K562 (cell line): Measurements from ENCODE around the gene MLLT3. TPM values are rescaled to one million over a fixed set of nuclear protein-coding genes. Genes with fewer than 3 reads are reported as not detected.

ENCODE experiments used
- CREB3 ChIP-seq: fragments of 450-650 bp; conservative IDR thresholded peaks from 2 replicates; pipeline ENCODE4 v1.6.1; 2016; ENCODE audit warnings: missing genetic modification characterization, low read depth, mild to moderate bottlenecking, missing compliant biosample characterization, moderate library complexity
- DIDO1 ChIP-seq: fragments of 450-650 bp; IDR thresholded peaks from 2 replicates; pipeline ENCODE4 v1.6.1; 2016; ENCODE audit warnings: low read depth, missing biosample characterization, missing genetic modification characterization
- RREB1 ChIP-seq: fragments of 250-450 bp; sonication (Bioruptor Pico); IDR thresholded peaks from 2 replicates; pipeline ENCODE4 v1.4.0; 2020
- polyA plus RNA-seq, 8 experiments: library from polyadenylated mRNA; depleted of rRNA in 4 of 8; stranded (reverse) in 5 of 8; unstranded in 3 of 8; fragments of >200 nt; fragmentation: Nextera tagmentation in 2 of 8; fragmentation: Illumina TruSeq in 1 of 8; extraction: Ambion mirVana in 2 of 8; extraction: Trizol in 1 of 8; gene quantifications; 2 replicates each; pipeline versions ENCODE4 v1.2.1 to v1.2.3, GENCODE V29; 2011 to 2014; ENCODE audit warnings: inconsistent platforms in 1 of 8, missing spikeins in 1 of 8
- total RNA-seq, 7 experiments: library from RNA; depleted of rRNA in 6 of 7; stranded (reverse); fragments of >200 nt in 6 of 7; fragmentation: Illumina TruSeq in 2 of 7; extraction: Trizol in 2 of 7; gene quantifications; 2 replicates each; pipeline versions ENCODE4 v1.2.1 to v1.2.3, GENCODE V29; 2011 to 2021; ENCODE audit warnings: low replicate concordance in 1 of 7

Gene MLLT3
- total and polyA plus RNA-seq, 9 of the 15 experiments (the other 6 are each of a cell fraction or from before 2014, with no cell fraction given), result 0.07 to 0.42 (median 0.22) TPM; not detected in 4

GRCh38 chr9:20355022-20355421 lies 267.3 kb downstream of the MLLT3 start (continued):
- TF ChIP-seq RREB1 (CRISPR knock-in tag), result no peak
- no peak for TF ChIP-seq DIDO1 (tag)
- TF ChIP-seq CREB3, result no peak
- TF ChIP-seq, all 486 proteins: peak for 0
